HG03354 (cell line): Measurements from ENCODE around the gene COA1.
A peak's percentile ranks its signal among the peaks of the same experiment; 100 is the strongest.

ENCODE experiments used
- ATAC-seq: cut with Tn5 transposase; IDR thresholded peaks from one replicate; pipeline ENCODE4 v1.9.1; 2021; ENCODE audit warnings: mild to moderate bottlenecking; ENCODE audit not compliant: unreplicated experiment, poor library complexity, severe bottlenecking

COA1 gene

DNA sequence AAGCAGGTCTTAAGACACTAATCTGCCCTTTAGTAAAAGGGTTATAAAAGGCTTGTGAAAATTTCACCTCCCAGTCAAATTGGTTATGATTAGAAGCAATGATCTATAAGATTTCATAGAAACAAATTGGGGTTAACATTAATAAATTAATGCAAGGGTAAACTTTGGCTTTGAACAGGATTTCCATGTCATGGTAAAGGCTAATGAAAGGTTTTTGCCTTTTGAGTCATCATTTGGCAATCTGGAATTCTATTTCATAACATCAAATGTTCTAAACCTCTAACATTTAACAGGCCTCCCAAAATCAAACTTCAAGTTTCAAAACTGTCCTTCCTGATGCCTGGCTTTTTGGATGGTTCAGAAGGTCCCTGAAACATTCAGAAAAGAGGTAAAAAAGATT lies 62.4 kb downstream of the COA1 start:
- no peak for ATAC-seq

- no peak for ATAC-seq
Measured at GRCh38 chr7:43664681-43665080, 64.6 kb downstream of the COA1 start.

GRCh38 chr7:43660141-43660540 lies 69.2 kb downstream of the COA1 start:
- ATAC-seq: no peak

DNA sequence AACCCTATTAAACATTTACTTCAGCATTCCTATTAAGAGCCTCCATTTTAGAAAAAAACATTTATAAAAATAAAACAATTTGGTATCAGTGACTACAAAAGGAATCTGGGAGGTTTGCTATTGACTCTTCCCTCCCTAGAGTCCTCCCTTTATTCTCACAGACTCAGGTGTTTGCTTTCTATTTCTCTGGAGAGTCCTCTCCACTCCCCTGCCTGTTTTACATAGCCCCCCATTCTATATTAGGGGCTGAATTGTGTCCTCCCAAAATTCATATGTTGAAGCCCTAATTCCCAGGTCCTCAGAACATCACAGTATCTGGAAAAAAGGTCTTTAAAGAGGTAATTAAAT lies 69.8 kb downstream of the COA1 start:
- ATAC-seq: no peak

GRCh38 chr7:43658718-43659548 lies 70.4 kb downstream of the COA1 start:
- peak; percentile 69 for ATAC-seq

- no peak for ATAC-seq
Measured at GRCh38 chr7:43656997-43657396, 72.3 kb downstream of the COA1 start.

DNA sequence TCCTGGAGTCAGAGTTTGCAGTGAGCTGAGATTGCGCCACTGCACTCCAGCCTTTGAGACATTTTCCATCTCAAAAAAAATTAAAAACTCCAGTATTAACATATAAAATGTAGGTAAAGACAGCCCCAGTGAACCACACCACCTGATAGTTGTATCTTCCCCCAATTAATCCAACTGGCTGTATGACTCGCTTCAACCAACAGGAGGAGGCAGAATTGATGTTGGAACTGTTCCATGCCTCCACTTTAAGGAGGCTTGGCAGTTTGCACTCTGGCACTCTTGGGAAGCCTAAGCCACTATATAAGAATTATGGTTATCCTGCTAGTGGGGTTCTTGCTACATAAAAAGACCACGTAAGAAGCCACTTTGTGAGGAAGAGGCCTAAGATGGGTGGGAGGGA lies 73.7 kb downstream of the COA1 start:
- no peak for ATAC-seq

DNA sequence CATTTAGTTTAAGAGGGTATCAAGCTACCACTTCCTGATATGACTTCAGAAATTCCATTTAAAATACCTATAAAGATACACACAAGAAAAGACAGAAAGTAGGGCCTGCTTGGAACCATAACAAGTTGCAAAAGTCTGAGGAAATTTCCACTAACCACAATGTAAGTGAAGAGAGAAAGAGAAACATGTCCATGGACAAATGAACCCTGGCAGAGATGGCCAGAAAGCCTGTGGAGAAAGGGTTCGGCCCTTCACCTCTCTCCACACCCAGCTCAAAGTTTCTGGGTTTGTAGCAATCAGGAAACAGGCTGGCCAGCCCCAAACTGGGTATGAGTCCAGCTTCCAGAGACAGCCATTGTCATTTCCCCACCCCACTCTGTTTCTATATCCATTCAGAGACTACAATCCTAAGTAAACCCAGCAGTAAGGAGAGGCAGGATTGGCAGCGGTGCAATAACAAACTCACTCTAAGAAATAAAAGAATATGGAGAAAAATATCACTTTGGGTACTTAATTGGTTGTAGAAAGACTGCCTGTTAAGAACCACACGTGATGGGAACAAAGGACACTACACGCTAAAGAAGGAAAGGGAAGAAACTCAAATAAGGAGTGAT lies 75.3 kb downstream of the COA1 start:
- ATAC-seq: no peak

DNA sequence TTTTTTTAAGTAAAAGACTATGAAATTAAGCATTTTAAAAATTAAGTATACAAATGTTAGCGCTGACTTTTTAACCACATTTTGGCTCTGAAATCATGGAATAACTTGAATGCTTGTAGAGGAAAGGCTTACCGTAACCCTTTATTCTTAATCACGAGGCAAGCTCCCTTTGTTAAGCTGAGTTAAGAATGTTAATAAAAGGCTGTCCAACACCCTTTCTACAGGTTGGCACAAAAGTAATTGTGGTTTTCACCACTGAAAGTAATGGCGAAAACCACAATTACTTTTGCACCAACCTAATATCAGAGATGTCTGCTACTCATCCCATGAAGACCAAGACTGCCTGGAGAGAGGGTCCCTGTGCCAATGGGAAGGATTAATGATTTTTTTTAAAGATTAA lies 75.9 kb downstream of the COA1 start:
- no peak for ATAC-seq

DNA sequence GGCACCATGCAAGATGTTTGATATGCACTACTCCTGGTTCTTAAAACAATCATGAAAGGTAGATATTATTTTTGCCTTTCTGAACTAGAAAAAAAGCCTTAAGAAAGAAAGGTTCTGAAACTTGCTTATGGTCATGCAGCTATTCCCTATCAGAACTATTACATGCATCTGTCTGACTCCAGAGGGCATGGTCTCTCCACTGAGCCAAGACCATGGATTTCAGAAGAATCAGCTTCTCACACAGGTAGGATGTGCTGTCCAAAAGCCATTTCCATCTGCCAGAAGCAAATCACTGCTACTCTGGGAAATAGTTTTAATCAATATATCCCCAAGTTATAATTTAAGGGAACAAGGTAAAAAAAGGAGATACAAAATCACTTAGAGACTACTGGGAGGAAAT lies 77.0 kb downstream of the COA1 start:
- no peak for ATAC-seq

DNA sequence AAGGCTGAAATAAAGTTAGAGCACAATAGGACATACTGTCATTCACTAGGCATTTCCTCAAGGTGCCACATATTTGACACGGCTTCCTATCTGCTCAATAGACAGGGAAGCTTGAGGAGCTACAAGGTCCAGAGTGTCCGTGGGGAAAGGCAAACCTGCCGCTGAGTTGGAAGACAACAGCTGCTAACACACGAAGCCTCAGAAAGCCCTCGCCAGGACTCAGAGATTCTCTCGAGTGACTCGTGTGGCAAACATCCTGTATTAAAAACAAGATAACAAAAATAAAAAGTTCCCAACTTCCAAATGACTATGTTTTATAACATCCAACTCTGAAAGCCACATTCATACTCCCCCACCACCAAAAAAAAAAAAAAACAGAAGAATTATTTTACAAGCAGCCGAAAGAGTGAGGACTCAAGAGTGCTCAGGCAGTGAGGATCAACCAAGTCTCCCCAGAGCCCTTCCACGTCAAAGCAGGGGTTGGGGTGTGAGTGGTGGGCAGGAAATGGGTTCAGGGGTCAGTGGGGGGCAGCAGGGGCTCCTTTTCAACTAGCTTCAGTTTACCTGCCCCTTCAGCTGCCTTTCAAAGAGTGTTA lies 78.8 kb downstream of the COA1 start:
- no peak for ATAC-seq

DNA sequence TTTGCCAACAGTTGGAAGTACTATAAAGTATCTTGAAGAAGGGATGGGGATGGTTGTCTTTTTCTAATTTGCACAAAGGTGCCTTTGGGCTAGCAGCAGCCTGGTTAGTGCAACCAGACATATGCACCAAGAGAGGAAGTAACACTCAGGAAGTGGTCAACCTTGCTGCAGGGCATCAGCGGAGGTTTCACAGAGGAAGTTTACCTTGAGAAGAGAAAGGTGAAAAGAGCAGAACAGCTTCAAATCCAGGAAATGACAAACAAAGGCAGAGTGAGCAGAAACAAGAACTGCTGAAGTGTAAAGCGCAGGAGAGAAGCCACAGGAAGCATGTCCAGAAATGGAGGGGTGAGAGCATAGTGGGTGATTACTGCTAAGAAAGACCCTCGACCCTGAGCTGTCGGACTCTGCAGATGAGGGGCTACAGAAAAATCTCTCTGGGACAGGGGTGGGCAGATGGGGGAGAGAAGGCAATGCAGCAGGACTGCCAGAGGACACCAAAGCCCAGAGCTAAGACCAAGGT lies 79.5 kb downstream of the COA1 start:
- peak; percentile 78 for ATAC-seq

GRCh38 chr7:43648473-43649406 lies 80.6 kb downstream of the COA1 start:
- peak; percentile 53 for ATAC-seq

DNA sequence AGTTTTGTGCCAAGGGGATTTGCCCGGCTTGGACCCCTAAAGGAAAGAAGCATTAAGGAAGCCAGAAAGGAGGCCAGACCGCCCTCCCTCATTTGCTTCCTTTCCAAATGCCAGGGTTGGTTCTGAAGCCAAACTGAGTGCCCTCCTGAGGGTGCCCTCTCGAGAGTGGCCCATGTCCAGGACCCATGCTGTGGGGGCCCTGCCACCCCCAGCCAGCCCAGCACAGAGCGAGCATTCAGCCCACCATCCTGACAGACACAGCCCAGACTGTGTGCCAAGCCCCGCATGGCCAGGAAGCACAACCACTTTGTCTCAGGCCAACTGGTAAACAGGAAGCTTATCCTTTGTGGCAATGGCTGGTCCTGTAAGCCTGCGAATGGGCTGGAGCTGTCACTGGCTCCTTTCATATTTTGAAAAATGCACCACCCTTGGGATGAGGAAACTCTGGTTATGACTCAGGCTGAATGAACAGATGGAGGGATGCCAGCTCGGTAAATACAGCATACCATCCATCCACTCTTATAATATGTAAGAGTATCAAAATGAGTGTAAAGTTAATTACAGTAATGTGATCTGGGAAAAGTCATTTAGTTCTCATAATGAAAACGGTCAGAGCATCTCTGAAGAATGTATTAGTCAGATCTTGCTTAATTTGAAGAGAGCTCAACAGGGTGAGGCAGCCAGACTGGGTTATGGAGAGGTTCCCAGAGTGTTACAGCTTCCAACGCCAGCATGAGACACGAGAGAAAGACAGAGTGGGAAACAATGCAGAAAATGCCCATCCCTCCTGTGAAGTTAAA lies 81.5 kb downstream of the COA1 start:
- no peak for ATAC-seq

DNA sequence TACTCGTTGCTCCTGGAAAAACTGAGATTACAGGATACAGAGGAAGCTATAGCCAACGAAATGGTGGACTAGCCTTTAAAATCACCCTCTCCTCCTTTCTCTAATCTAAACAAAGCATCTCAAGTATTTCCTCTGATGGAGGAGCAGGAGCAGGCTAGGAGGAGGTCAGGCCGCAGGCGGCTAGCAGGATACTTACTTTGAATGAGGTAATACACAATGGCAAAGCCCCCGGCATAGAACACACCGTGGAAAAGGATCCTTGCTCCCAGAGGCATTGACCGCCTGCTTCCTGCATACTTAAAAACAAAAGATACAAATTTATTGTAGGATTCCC lies 82.0 kb downstream of the COA1 start:
- ATAC-seq: no peak

DNA sequence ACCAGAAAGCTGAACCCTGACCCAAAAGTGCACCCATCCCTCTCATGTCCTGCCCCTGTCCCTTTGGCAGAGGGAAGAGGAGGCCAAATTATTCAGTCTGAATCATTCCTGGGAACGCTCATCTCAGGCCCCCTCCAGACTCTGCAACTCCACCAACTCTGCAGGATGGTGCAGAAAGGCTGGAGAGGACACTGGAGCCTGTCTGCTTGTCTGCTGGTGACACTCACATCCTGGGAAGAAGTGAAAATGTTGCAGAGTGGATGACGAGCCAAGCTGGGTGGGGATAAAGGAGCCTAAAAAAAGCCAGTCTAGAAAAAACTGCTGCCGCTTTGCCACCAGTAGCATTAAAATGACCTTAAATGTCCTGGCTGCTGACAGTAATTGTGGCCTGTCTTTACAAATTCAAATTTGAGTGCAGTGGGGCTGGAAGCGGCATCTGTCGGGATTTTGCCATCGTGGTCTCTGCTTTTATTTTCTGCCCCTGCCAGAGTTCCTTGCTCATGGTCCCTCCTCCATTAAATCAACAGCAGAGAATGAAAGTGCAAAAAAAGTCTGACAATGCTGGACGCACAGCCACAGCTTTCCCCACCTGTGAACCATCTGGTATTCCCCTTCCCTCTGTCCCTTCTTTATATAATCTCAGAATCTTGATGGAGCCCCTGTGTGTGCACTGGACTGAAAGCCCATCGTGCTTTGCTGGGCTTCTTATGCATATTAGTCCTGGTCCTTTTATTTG lies 82.6 kb downstream of the COA1 start:
- no peak for ATAC-seq

GRCh38 chr7:43645699-43646226 lies 83.6 kb downstream of the COA1 start:
- ATAC-seq: no peak

DNA sequence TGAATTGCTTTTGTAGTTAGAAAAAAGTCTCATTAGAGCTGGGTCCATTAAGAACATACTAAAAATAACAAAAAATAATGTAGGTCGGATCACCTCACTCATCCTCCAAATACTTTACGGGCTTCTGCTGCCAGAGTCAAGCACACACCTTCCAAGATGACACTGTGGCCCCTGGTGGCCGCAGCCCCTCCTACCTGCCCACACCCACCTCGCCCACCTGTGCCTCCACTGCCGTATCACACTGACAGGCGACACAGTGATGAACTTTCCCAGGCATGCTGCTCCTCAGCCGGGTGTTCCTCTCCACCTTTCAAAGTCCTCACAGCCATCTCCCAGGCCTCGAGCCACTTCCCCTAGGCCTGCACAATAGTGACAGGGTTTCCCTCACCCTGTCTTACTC lies 85.5 kb downstream of the COA1 start:
- no peak for ATAC-seq
